8988T (cell line): Measurements from ENCODE around the gene MYOM3.

Experiments used
- DNase-seq: peaks from one replicate; pipeline ENCODE4 v3.0.0; 2011

Gene MYOM3

GRCh38 chr1:24111996-24112779 lies at the start of gene MYOM3:
Gene MYOM3, minus strand, starts transcription at chr1:24112135. Its CDS starts 3,499 bp downstream, at chr1:24108636.
- DNase-seq: peak; percentile 54

- no peak for DNase-seq
Observed at GRCh38 chr1:24161270-24161669, 49.3 kb upstream of the MYOM3 start.

- no peak for DNase-seq
Observed at GRCh38 chr1:24159366-24159765, 47.4 kb upstream of the MYOM3 start.

GRCh38 chr1:24157918-24158481 lies 46.1 kb upstream of the MYOM3 start:
- DNase-seq: no peak

- DNase-seq: no peak
Observed at GRCh38 chr1:24156542-24157260, 44.8 kb upstream of the MYOM3 start.

GRCh38 chr1:24155011-24155782 lies 43.3 kb upstream of the MYOM3 start:
- DNase-seq: no peak

- no peak for DNase-seq
Observed at GRCh38 chr1:24154215-24154614, 42.3 kb upstream of the MYOM3 start.

GRCh38 chr1:24152631-24153494 lies 40.9 kb upstream of the MYOM3 start:
- DNase-seq: no peak

GRCh38 chr1:24151175-24151533 lies 39.2 kb upstream of the MYOM3 start:
- DNase-seq: no peak

- peak; percentile 68 for DNase-seq
Observed at GRCh38 chr1:24150234-24151174, 38.6 kb upstream of the MYOM3 start.

GRCh38 chr1:24149866-24150233 lies 37.9 kb upstream of the MYOM3 start:
- no peak for DNase-seq

- DNase-seq: no peak
Observed at GRCh38 chr1:24147816-24148215, 35.9 kb upstream of the MYOM3 start.

GRCh38 chr1:24147194-24147593 lies 35.3 kb upstream of the MYOM3 start:
- DNase-seq: no peak

- peak; percentile 31 for DNase-seq
Observed at GRCh38 chr1:24142546-24143534, 30.9 kb upstream of the MYOM3 start, which contains the start of gene IL22RA1. Gene IL22RA1, minus strand, starts transcription at chr1:24143140. Its CDS starts 58 bp downstream, at chr1:24143082.

GRCh38 chr1:24141311-24141997 lies 29.5 kb upstream of the MYOM3 start:
- no peak for DNase-seq

- DNase-seq: no peak
Observed at GRCh38 chr1:24140741-24141181, 28.8 kb upstream of the MYOM3 start.

GRCh38 chr1:24139841-24140425 lies 28.0 kb upstream of the MYOM3 start:
- no peak for DNase-seq

- no peak for DNase-seq
Observed at GRCh38 chr1:24139222-24139489, 27.2 kb upstream of the MYOM3 start.
